ENCODE measurements around the gene FBXO17.

DNA sequence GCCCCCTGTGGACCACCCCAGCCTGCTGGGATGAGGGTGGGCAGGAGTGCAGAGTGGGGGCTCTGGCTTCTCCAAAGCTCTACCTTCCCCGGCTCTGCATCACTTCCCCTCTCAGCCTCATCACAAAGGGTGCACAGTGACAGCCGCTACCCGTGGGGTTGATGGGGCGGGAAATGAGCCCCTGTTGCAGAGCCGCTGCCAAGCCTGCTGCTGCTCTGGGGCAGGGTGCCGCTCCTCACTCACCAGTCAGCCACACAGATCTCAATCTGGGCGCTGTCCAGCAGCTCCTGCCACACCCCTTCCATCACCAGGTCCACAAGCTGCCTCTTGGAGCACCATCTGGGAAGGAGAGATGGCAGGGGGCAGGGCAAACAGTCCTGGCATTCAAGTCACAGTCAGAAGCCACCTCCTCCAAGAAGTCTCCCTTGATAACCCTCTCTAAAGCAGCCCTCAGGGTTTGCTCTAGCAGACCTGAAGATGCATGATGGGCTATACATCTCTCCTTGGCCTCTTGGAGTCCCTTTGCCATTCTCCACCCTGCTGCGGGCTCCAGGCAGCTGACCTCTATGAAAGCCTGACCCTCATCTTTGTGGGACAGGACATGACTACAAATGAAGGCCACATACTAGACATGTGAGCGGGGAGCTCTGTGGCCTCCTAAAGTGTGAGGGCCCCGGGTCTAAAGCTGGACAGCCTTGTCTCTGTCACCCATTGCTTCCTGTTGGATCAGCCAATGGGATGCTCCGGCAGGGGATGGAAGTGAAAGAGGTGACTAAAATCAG, 29.1 kb downstream of the FBXO17 start:
- TF ChIP-seq, protein P1, sequence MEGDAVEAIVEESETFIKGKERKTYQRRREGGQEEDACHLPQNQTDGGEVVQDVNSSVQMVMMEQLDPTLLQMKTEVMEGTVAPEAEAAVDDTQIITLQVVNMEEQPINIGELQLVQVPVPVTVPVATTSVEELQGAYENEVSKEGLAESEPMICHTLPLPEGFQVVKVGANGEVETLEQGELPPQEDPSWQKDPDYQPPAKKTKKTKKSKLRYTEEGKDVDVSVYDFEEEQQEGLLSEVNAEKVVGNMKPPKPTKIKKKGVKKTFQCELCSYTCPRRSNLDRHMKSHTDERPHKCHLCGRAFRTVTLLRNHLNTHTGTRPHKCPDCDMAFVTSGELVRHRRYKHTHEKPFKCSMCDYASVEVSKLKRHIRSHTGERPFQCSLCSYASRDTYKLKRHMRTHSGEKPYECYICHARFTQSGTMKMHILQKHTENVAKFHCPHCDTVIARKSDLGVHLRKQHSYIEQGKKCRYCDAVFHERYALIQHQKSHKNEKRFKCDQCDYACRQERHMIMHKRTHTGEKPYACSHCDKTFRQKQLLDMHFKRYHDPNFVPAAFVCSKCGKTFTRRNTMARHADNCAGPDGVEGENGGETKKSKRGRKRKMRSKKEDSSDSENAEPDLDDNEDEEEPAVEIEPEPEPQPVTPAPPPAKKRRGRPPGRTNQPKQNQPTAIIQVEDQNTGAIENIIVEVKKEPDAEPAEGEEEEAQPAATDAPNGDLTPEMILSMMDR (IDR thresholded peaks at IDR 0.05; ENCODE audit: extremely low read depth in 1 of 2, insufficient read depth in 1 of 2, low read depth in 1 of 2, low read length in 2 of 2): no peak
- TF ChIP-seq POLR2A (IDR thresholded peaks at IDR 0.05; ENCODE audit: low read depth, low read length) (no peak), EZH2 (IDR thresholded peaks at IDR 0.05; ENCODE audit: borderline replicate concordance, low read depth, low read length, severe bottlenecking) (no peak), MYC (IDR thresholded peaks at IDR 0.05; ENCODE audit: low read depth, low read length) (no peak), JUN (IDR thresholded peaks at IDR 0.05; ENCODE audit: borderline replicate concordance, insufficient read depth, insufficient read length, low read depth) (no peak), FOS (IDR thresholded peaks at IDR 0.05; ENCODE audit: borderline replicate concordance, insufficient read depth, low read length) (no peak)
- TF ChIP-seq, protein P2, sequence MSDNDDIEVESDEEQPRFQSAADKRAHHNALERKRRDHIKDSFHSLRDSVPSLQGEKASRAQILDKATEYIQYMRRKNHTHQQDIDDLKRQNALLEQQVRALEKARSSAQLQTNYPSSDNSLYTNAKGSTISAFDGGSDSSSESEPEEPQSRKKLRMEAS (IDR thresholded peaks at IDR 0.05; ENCODE audit: insufficient read depth, insufficient read length): no peak

All from endothelial cell of umbilical vein (primary cell).